Activated CD4-positive, alpha-beta T cell treated with anti-CD3 and anti-CD28 coated beads, Interleukin-2, amount 10 ng/mL, durations not matched to agents 24 days and 14 days (primary cell): ENCODE measurements around the gene NRDC. TPM values are rescaled to one million over a fixed set of nuclear protein-coding genes. Genes with fewer than 3 reads are reported as not detected.
A peak's percentile ranks its signal among the peaks of the same experiment; 100 is the strongest.

Experiments
- DNase-seq: peaks from one replicate; pipeline ENCODE4 v3.0.0; 2022
- H3K27ac Mint-ChIP-seq: one replicate; pipeline ENCODE4 v1.8.0; 2022; ENCODE audit warnings: mild to moderate bottlenecking, mixed read lengths
- H3K27me3 Mint-ChIP-seq: one replicate; pipeline ENCODE4 v1.8.0; 2022; ENCODE audit warnings: mixed read lengths
- H3K36me3 Mint-ChIP-seq: one replicate; pipeline ENCODE4 v1.8.0; 2022; ENCODE audit warnings: low read depth, mild to moderate bottlenecking, mixed read lengths
- H3K4me1 Mint-ChIP-seq: one replicate; pipeline ENCODE4 v1.8.0; 2021; ENCODE audit warnings: mixed read lengths
- H3K4me3 Mint-ChIP-seq: one replicate; pipeline ENCODE4 v1.8.0; 2022; ENCODE audit warnings: mild to moderate bottlenecking, moderate library complexity, mixed read lengths
- H3K9me3 Mint-ChIP-seq: one replicate; pipeline ENCODE4 v1.8.0; 2021; ENCODE audit warnings: mixed read lengths
- intact Hi-C: fragments of 100-400 bp; cut with micrococcal nuclease; formaldehyde crosslinking; loops from one replicate; pipeline ENCODE4 v1.15.1; 2023
- total RNA-seq: library from RNA; stranded (reverse); gene quantifications from 2 replicates; pipeline ENCODE4 v1.2.3, GENCODE V29; 2022

The NRDC gene
- total RNA-seq, 1 donor from 2014 or later: 170 TPM

DNA sequence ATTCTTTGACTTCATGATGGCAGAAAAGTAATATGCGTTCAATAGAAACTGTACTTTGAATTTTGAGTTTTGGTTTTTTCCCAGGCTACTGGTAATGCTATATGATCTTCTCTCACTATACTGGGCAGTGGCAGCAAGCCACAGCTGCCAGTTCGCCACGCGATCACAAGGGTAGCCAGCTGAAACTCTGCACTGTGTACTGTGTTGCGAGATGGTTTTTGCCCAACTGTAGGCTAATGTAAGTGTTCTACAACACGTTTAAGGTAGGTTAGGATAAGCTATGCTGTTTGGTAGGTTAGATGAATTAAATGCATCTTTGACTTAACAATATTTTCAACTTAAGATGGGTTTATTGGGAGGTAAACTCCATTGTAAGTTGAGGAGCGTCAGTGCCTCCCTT, 123.1 kb downstream of the NRDC start:
- DNase-seq: no peak
- intact Hi-C loops: no loop called here
- peaks cover 2% of the 10 kb centered on the region for H3K4me1 Mint-ChIP-seq
- no peak overlapping the region for H3K27ac Mint-ChIP-seq
- H3K36me3 Mint-ChIP-seq: peaks cover 31% of the 10 kb centered on the region
- no peak overlapping the region for H3K4me3 Mint-ChIP-seq
- H3K27me3 Mint-ChIP-seq: no peaks in the 10 kb centered on the region
- no peaks in the 10 kb centered on the region for H3K9me3 Mint-ChIP-seq

DNA sequence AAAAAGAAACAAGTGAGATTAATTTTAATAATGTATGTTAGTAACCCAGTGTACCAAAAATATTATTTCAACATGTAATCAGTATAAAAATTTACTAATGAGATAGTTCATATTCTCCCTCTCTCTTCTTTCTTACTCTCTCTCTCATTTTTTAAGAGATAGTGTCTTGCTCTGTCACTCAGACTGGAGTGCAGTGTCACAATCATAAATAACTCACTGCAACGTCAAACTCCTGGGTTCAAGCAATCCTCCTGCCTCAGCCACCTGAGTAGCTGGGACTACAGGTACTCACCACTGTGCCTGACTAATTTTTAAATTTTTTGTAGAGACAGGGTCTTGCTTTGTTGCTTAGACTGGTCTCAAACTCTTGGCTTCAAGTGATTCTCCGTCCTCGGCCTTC, 123.9 kb downstream of the NRDC start:
- H3K36me3 Mint-ChIP-seq: peaks cover 33% of the 10 kb centered on the region
- no peaks in the 10 kb centered on the region for H3K27me3 Mint-ChIP-seq
- intact Hi-C loops: no loop called here
- no peak overlapping the region for H3K4me3 Mint-ChIP-seq
- no peaks in the 10 kb centered on the region for H3K4me1 Mint-ChIP-seq
- no peak overlapping the region for H3K27ac Mint-ChIP-seq
- DNase-seq: no peak
- H3K9me3 Mint-ChIP-seq: no peaks in the 10 kb centered on the region

DNA sequence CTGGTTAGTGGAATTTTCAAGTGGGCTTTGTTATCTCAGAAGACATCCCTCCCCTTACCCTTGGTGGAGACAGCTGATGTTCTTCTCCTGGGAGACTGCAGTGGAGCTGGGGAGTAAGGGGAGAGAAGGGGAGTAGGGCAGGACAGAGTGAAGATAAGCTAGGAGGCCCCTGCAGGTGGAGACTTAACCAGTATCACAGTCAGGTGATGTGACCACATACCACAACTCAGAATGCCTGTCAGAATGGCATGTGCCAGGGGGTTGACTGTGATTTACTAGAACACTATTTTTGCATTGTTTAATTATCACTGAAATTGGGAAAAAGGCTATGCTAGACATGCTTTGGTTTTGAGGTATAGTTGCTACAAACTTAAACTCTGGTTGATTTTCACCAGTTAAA, 124.6 kb downstream of the NRDC start:
- Mint-ChIP-seq H3K4me3 (no peak overlapping the region), H3K27ac (no peak overlapping the region), H3K36me3 (peaks cover 35% of the 10 kb centered on the region), H3K27me3 (no peaks in the 10 kb centered on the region), H3K9me3 (no peaks in the 10 kb centered on the region), H3K4me1 (no peaks in the 10 kb centered on the region)
- intact Hi-C loops: no loop called here
- no peak for DNase-seq

DNA sequence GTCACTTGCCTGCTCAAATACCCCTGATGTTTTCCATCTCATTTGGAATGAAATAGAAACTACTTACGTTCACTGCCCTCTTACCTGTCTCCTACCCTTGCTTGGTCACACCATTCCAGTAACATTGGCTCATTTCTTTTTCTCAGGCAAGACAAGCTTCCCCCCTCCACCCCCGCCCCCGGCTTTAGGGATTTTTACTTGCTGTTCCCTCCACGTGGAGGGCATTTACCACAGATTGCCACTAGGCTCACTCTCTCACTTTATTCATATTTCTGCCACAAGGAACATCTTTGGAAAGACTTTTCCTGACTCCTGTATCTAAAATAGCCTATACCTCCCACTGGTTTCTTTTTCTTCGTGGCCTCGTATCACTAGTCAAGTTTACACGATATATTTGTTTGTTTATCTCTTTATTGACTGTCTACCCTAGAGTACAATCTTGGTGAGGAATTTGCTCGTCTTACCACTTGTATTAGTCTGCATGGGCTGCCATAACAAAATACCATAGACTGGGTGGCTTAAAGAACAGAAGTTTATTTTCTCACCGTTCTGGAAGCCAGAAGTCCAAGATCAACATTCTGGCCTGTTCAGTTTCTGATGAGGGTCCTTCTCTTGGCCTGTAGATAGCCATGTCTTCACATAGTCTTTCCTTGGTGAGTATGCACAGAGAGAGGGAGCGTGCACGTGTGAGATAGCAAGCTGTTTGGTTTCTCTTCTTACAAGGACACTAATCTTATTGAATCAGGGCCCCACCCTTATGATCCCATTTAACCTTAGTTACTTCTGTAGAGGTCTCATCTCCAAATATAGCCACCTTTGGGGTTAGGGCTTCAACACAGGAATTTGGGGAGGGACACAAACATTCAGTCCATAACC, 126.2 kb downstream of the NRDC start:
- Mint-ChIP-seq H3K4me1 (no peaks in the 10 kb centered on the region), H3K27ac (no peak overlapping the region), H3K9me3 (no peaks in the 10 kb centered on the region), H3K27me3 (no peaks in the 10 kb centered on the region), H3K36me3 (peaks cover 37% of the 10 kb centered on the region), H3K4me3 (no peak overlapping the region)
- intact Hi-C loops: no loop called here
- no peak for DNase-seq

DNA sequence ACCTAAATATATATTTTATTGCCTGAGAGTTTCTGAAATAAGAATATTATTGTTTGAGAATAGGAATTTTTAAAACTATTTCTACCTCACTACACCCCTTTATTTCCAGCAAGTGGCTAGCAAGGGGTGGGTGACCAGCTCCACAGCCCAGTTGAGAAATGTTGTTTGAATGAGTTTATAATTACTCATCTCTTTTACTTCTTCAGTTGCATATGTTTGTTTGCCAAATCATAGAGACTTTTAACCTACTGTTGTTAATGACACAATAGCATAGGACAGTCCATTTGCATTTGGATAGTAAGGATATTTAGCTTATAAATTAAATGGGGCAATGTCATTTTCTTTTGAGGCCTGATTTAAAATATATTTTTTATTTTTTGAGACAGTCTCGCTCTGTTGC, 127.8 kb downstream of the NRDC start:
- Mint-ChIP-seq H3K4me1 (no peaks in the 10 kb centered on the region), H3K9me3 (no peaks in the 10 kb centered on the region), H3K27ac (no peak overlapping the region), H3K36me3 (peaks cover 39% of the 10 kb centered on the region), H3K27me3 (no peaks in the 10 kb centered on the region), H3K4me3 (no peak overlapping the region)
- DNase-seq: no peak
- intact Hi-C loops: no loop called here

DNA sequence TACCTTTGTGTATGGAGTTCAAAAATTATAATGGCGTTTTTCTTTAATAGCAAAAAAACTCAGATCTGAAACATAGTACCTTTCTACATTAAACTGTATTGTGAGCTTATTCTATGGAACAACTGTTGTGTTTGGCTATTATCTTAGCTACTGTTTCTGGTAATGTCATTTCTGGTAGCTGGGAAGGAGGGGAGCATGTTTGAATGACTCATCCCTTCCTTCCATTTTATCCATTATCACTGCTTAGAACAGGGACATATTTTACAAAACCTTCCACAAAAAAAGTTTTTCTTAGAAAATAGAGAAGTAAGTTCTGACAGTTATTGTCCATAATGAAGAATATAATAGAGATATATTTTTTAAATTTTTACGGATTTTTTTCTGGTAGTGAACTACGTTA, 128.3 kb downstream of the NRDC start:
- no peaks in the 10 kb centered on the region for H3K27me3 Mint-ChIP-seq
- peaks cover 34% of the 10 kb centered on the region for H3K36me3 Mint-ChIP-seq
- H3K4me1 Mint-ChIP-seq: no peaks in the 10 kb centered on the region
- H3K4me3 Mint-ChIP-seq: no peak overlapping the region
- no peak for DNase-seq
- intact Hi-C loops: no loop called here
- no peaks in the 10 kb centered on the region for H3K9me3 Mint-ChIP-seq
- no peak overlapping the region for H3K27ac Mint-ChIP-seq

DNA sequence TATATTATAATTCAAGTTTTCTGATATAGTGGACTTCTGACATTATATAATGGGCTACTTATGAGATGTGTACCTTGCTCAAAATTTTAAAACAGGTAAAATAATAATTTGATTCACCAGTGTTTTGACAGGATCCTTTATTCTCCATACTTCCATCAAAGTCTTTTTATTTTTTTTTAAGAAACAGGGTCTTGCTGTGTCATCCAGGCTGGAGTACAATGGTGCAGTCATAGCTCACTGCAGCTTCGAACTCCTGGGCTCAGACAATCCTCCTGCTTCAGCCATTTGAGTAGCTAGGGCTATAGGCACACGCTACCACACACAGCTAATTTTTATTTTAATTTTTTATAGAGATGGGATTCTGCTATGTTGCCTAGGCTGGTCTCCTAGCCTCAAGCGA, 129.4 kb downstream of the NRDC start:
- no peak for DNase-seq
- Mint-ChIP-seq H3K9me3 (no peaks in the 10 kb centered on the region), H3K4me3 (no peak overlapping the region), H3K36me3 (peaks cover 27% of the 10 kb centered on the region), H3K27me3 (no peaks in the 10 kb centered on the region), H3K27ac (no peak overlapping the region), H3K4me1 (peaks cover 9% of the 10 kb centered on the region)
- intact Hi-C loops: no loop called here

DNA sequence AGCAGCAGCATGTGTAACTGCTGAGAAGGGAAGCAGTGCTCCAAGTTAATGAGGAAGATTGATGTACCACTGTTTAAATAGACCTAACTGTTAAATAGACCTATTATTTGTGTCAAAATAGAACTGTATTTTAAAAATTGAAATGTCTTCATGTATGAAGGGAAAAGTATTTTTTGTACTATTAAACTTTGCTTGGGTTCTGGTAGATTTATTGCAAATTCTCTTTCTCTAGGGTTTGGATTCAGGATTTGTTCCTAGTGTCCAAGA, 133.3 kb downstream of the NRDC start:
- Mint-ChIP-seq H3K27me3 (no peaks in the 10 kb centered on the region), H3K27ac (peak overlapping the region; percentile 6), H3K4me3 (no peak overlapping the region), H3K9me3 (no peaks in the 10 kb centered on the region), H3K4me1 (peaks cover 11% of the 10 kb centered on the region), H3K36me3 (peaks cover 14% of the 10 kb centered on the region)
- no peak for DNase-seq
- intact Hi-C loops: no loop called here

DNA sequence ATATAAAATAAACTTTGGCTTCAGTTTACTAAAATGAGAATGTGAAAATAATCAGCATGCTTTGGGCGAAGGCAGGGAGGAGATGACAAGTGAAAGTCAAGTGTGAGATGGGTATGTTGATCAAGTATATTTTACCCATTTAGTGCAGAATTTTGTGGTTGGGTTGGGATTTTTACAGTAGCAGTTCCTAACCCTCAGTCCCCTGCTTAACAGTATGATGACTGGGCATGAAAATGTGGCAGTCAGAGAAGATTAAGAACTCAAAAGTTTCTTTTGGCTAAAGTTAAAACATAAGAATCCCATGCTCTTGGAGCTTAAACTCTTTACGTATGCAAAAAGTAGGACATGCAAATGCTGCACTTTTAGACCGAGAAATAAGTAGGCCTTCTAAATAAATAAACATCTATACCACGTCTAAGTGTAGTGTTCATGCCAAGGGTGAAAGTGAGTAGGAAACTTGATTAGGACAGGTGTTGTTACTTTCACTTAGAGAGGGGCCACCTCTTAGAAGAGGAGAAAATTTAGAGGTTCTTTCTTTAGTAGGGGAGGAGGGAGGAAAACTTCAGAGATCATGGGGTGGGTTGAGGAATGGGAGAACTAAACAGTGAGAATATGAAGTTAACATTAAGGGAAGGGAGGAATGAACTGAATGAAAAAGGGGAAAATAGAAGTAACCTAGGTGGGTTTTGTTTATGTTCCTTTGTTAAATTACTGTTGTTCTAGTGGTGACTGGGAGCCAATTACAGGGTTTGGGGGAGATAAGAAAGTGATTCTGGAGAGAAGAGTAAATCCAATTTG, 133.8 kb downstream of the NRDC start:
- Mint-ChIP-seq H3K4me3 (no peak overlapping the region), H3K27me3 (no peaks in the 10 kb centered on the region), H3K36me3 (peaks cover 12% of the 10 kb centered on the region), H3K4me1 (peaks cover 11% of the 10 kb centered on the region), H3K9me3 (no peaks in the 10 kb centered on the region), H3K27ac (peak overlapping the region; percentile 6)
- no peak for DNase-seq
- intact Hi-C loops: no loop called here

DNA sequence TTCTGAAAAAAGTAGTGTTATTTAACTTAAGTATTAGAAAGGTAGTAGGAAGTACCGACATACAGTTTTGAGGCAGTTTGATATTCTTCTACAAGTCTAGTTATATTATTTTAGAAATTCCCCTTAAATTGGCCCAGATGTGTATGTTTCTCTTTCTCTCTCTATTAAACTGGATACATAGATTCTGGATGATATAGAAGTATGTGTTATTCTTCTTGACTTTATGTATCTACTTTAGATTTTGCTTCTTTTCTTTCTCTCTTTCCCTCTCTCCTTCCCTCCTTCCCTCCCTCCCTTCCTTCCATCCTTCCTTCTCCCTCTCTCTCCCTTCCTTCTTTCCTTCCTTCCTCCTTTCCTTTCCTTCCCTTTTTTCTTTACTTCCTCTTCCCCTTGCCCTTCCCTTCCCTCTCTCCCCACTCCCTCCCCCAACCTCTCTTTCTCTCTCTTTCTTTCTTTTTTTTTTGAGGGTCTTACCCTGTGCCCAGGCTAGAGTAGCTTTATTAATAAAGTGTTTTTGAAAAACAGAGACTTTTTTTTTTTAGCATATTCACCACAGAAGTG, 137.3 kb downstream of the NRDC start:
- Mint-ChIP-seq H3K27ac (no peak overlapping the region), H3K4me1 (peaks cover 11% of the 10 kb centered on the region), H3K9me3 (no peaks in the 10 kb centered on the region), H3K36me3 (peaks cover 5% of the 10 kb centered on the region), H3K27me3 (no peaks in the 10 kb centered on the region), H3K4me3 (no peak overlapping the region)
- intact Hi-C loops: no loop called here
- DNase-seq: no peak

DNA sequence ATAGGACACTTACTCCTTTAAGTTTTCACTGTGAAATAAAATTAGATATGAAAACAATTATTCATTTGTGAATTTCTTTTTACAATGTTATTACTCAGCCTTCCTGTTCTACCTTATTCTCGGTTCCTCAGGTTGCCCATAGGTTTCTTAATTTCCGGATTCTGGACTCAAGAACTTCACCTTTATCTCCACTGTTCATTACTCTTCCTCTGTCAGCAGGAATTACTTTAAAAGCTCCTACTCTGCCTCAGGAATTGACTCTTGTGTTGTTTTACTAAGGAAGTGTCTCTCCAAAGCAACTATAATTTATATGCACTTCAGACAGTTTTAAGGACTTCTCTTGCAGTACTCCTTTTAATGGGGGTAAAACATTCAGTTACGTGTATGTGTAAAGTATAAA, 137.9 kb downstream of the NRDC start:
- Mint-ChIP-seq H3K36me3 (peaks cover 5% of the 10 kb centered on the region), H3K4me3 (no peak overlapping the region), H3K27me3 (no peaks in the 10 kb centered on the region), H3K9me3 (no peaks in the 10 kb centered on the region), H3K27ac (no peak overlapping the region), H3K4me1 (peaks cover 14% of the 10 kb centered on the region)
- no peak for DNase-seq
- intact Hi-C loops: no loop called here

Other genes starting within 250 kb of the NRDC start
- 0.02 TPM in 2 replicates for gene RAB3B, start 112.0 kb upstream of the NRDC start, total RNA-seq
- 20.4 and 22.3 TPM in 2 replicates for gene KTI12, start 155.1 kb upstream of the NRDC start, total RNA-seq
- gene TXNDC12, start 176.5 kb upstream of the NRDC start, total RNA-seq: 43.0 and 44.8 TPM in 2 replicates
- 48.0 and 50.0 TPM in 2 replicates for gene BTF3L4, start 177.6 kb upstream of the NRDC start, total RNA-seq